Measurements from ENCODE around the gene ARHGAP44.

Gene ARHGAP44

GRCh38 chr17:12907477-12907876 is 118.2 kb downstream of the ARHGAP44 start:
- no peak for DNase-seq

- DNase-seq = no peak
Measured at GRCh38 chr17:12909046-12909445, 119.7 kb downstream of the ARHGAP44 start.

GRCh38 chr17:12909511-12909910 is 120.2 kb downstream of the ARHGAP44 start:
- no peak for DNase-seq

- no peak for DNase-seq
Measured at GRCh38 chr17:12911239-12911638, 121.9 kb downstream of the ARHGAP44 start.

- no peak for DNase-seq
Measured at GRCh38 chr17:12917399-12917798, 128.1 kb downstream of the ARHGAP44 start.

- no peak for DNase-seq
Measured at GRCh38 chr17:12918142-12918541, 128.8 kb downstream of the ARHGAP44 start.

GRCh38 chr17:12922120-12922519 is 132.8 kb downstream of the ARHGAP44 start:
- no peak for DNase-seq

- no peak for DNase-seq
Measured at GRCh38 chr17:12924614-12925013, 135.3 kb downstream of the ARHGAP44 start.

GRCh38 chr17:12927001-12927400 is 137.7 kb downstream of the ARHGAP44 start:
- DNase-seq = no peak

- DNase-seq = no peak
Measured at GRCh38 chr17:12927541-12928425, 138.5 kb downstream of the ARHGAP44 start.

- no peak for DNase-seq
Measured at GRCh38 chr17:12928736-12929135, 139.4 kb downstream of the ARHGAP44 start.

GRCh38 chr17:12936501-12936900 is 147.2 kb downstream of the ARHGAP44 start:
- DNase-seq = no peak

- DNase-seq = no peak
Measured at GRCh38 chr17:12940699-12941098, 151.4 kb downstream of the ARHGAP44 start.

- no peak for DNase-seq
Measured at GRCh38 chr17:12947047-12947446, 157.7 kb downstream of the ARHGAP44 start.

- no peak for DNase-seq
Measured at GRCh38 chr17:12952012-12952411, 162.7 kb downstream of the ARHGAP44 start.

GRCh38 chr17:12953156-12953555 is 163.9 kb downstream of the ARHGAP44 start:
- DNase-seq = no peak

GRCh38 chr17:12955521-12955920 is 166.2 kb downstream of the ARHGAP44 start:
- DNase-seq = no peak

GRCh38 chr17:12958786-12959185 is 169.5 kb downstream of the ARHGAP44 start:
- no peak for DNase-seq

GRCh38 chr17:12959441-12959840 is 170.1 kb downstream of the ARHGAP44 start:
- no peak for DNase-seq

- no peak for DNase-seq
Measured at GRCh38 chr17:12961655-12962054, 172.4 kb downstream of the ARHGAP44 start.

- DNase-seq = no peak
Measured at GRCh38 chr17:12963505-12963904, 174.2 kb downstream of the ARHGAP44 start.

GRCh38 chr17:12964162-12964561 is 174.9 kb downstream of the ARHGAP44 start:
- no peak for DNase-seq

- DNase-seq = no peak
Measured at GRCh38 chr17:12964840-12965239, 175.5 kb downstream of the ARHGAP44 start.

- DNase-seq = no peak
Measured at GRCh38 chr17:12965988-12966387, 176.7 kb downstream of the ARHGAP44 start.

- DNase-seq = no peak
Measured at GRCh38 chr17:12966413-12966812, 177.1 kb downstream of the ARHGAP44 start.

Data from GDM1 (cell line).